ENCODE measurements around the gene TCP11L2. TPM values are rescaled to one million over a fixed set of nuclear protein-coding genes. Genes with fewer than 3 reads are reported as not detected.

The TCP11L2 gene
- 7.8 and 8.8 TPM in 2 replicates for total RNA-seq (ENCODE audit: low replicate concordance)

GRCh38 chr12:106302401-106303201, at the start of gene TCP11L2:
TSS of gene TCP11L2 (plus strand) at chr12:106302733. CDS start at chr12:106311076, 8,343 bp downstream.
- Mint-ChIP-seq H3K27ac (peak within 1 kb of the TSS; percentile 99), H3K9me3 (no peaks in the 10 kb centered on the region), H3K4me3 (peak within 1 kb of the TSS; percentile 91), H3K4me1 (peaks cover 27% of the 10 kb centered on the region), H3K36me3 (no peaks in the 10 kb centered on the region), H3K27me3 (ENCODE audit: insufficient read depth, low read depth) (peaks cover 3% of the 10 kb centered on the region)
- Histone ChIP-seq H3F3A (ENCODE audit: low read depth) (peaks cover 7% of the 10 kb centered on the region), H3K4me1 (peaks cover 11% of the 10 kb centered on the region), H2AFZ (replicated peaks) (peak within 1 kb of the TSS; percentile 96), H3K27me3 (peaks cover 7% of the 10 kb centered on the region), H3K4me3 (peak within 1 kb of the TSS; percentile 87), H4K20me1 (ENCODE audit: low read depth) (no peaks in the 10 kb centered on the region), H3K79me2 (ENCODE audit: low read depth) (no peaks in the 10 kb centered on the region), H3K27ac (peak within 1 kb of the TSS; percentile 99), H3K9me3 (ENCODE audit: low read depth) (no peaks in the 10 kb centered on the region), H3K4me2 (peak within 1 kb of the TSS; percentile 90), H3K9ac (peak within 1 kb of the TSS; percentile 99), H3K36me3 (no peaks in the 10 kb centered on the region)
- DNase-seq (ENCODE audit: low spot score): peak; percentile 91
- TF ChIP-seq EZH2phosphoT487 (IDR thresholded peaks at IDR 0.05) (no peak), CTCF (IDR thresholded peaks at IDR 0.05) (no peak)

GRCh38 chr12:106254724-106255123, 47.8 kb upstream of the TCP11L2 start:
- H3K4me3 ChIP-seq: no peak overlapping the region
- Mint-ChIP-seq H3K4me1 (peaks cover 13% of the 10 kb centered on the region), H3K36me3 (no peaks in the 10 kb centered on the region), H3K27me3 (ENCODE audit: insufficient read depth, low read depth) (no peaks in the 10 kb centered on the region), H3K9me3 (peaks cover 2% of the 10 kb centered on the region), H3K4me3 (no peak overlapping the region), H3K27ac (no peak overlapping the region)
- H3K27me3 ChIP-seq: no peaks in the 10 kb centered on the region
- H3K79me2 ChIP-seq (ENCODE audit: low read depth): no peaks in the 10 kb centered on the region
- peak; percentile 57 for DNase-seq (ENCODE audit: low spot score)
- no peak overlapping the region for H3K27ac ChIP-seq
- peaks cover 21% of the 10 kb centered on the region for H3K4me1 ChIP-seq
- no peaks in the 10 kb centered on the region for H4K20me1 ChIP-seq (ENCODE audit: low read depth)
- no peaks in the 10 kb centered on the region for H3K9me3 ChIP-seq (ENCODE audit: low read depth)
- H3K4me2 ChIP-seq: peak overlapping the region; percentile 59
- H2AFZ ChIP-seq (replicated peaks): no peak overlapping the region
- no peak for TF ChIP-seq CTCF (IDR thresholded peaks at IDR 0.05)
- no peak for TF ChIP-seq EZH2 (IDR thresholded peaks at IDR 0.05)
- no peak for TF ChIP-seq EZH2phosphoT487 (IDR thresholded peaks at IDR 0.05)
- no peak overlapping the region for H3K9ac ChIP-seq
- H3K36me3 ChIP-seq: no peaks in the 10 kb centered on the region
- H3F3A ChIP-seq (ENCODE audit: low read depth): peaks cover 11% of the 10 kb centered on the region

GRCh38 chr12:106255493-106255892, 47.0 kb upstream of the TCP11L2 start:
- TF ChIP-seq EZH2 (IDR thresholded peaks at IDR 0.05) (no peak), EZH2phosphoT487 (IDR thresholded peaks at IDR 0.05) (no peak), CTCF (IDR thresholded peaks at IDR 0.05) (no peak)
- no peak for DNase-seq (ENCODE audit: low spot score)
- peaks cover 3% of the 10 kb centered on the region for H3K9me3 Mint-ChIP-seq
- Histone ChIP-seq H3K9me3 (ENCODE audit: low read depth) (no peaks in the 10 kb centered on the region), H3K27ac (no peak overlapping the region), H3K4me2 (no peak overlapping the region), H2AFZ (replicated peaks) (no peak overlapping the region), H3K4me3 (no peak overlapping the region), H3K79me2 (ENCODE audit: low read depth) (no peaks in the 10 kb centered on the region), H3F3A (ENCODE audit: low read depth) (peaks cover 11% of the 10 kb centered on the region), H3K9ac (no peak overlapping the region), H3K27me3 (no peaks in the 10 kb centered on the region), H3K36me3 (no peaks in the 10 kb centered on the region), H3K4me1 (peaks cover 21% of the 10 kb centered on the region), H4K20me1 (ENCODE audit: low read depth) (no peaks in the 10 kb centered on the region)
- no peaks in the 10 kb centered on the region for H3K36me3 Mint-ChIP-seq
- no peak overlapping the region for H3K27ac Mint-ChIP-seq
- H3K4me3 Mint-ChIP-seq: no peak overlapping the region
- H3K27me3 Mint-ChIP-seq (ENCODE audit: insufficient read depth, low read depth): peaks cover 2% of the 10 kb centered on the region
- peaks cover 10% of the 10 kb centered on the region for H3K4me1 Mint-ChIP-seq

Data from neural progenitor cell (in vitro differentiated cells).